Testis (tissue), 3 donors: ENCODE results near the gene SMIM3. TPM values are rescaled to one million over a fixed set of nuclear protein-coding genes. Genes with fewer than 3 reads are reported as not detected.

Source experiments
- DNase-seq: peaks from one replicate; pipeline ENCODE4 v3.0.0-alpha.2; 2019
- H3K27ac ChIP-seq, 2 donors: fragments of 200-600 bp; sonication (generic); one replicate each; pipeline ENCODE4 v1.5.1; 2019
- H3K27me3 ChIP-seq: fragments of 200-600 bp; sonication (generic); one replicate; pipeline ENCODE4 v1.5.1; 2019
- H3K36me3 ChIP-seq: fragments of 200-600 bp; sonication (generic); one replicate; pipeline ENCODE4 v1.5.1; 2017; ENCODE audit warnings: low read depth; ENCODE audit errors: missing control alignments
- H3K4me1 ChIP-seq: fragments of 200-600 bp; sonication (generic); one replicate; pipeline ENCODE4 v1.5.1; 2019
- H3K4me3 ChIP-seq, 2 donors: fragments of 200-600 bp; sonication (generic); one replicate each; pipeline ENCODE4 v1.5.1; 2017 to 2019
- H3K9me3 ChIP-seq: fragments of 200-600 bp; sonication (generic); one replicate; pipeline ENCODE4 v1.5.1; 2017
- POLR2A ChIP-seq: fragments of 450-650 bp; IDR thresholded peaks from one replicate; pipeline ENCODE4 v1.6.1; 2017; ENCODE audit warnings: antibody characterized with exemption, mild to moderate bottlenecking, moderate library complexity
- WGBS, 2 donors: methylation state at CpG; one replicate each; pipeline ENCODE4 v1.1.5; 2018; 5-methylcytosine and 5-hydroxymethylcytosine counted together
- intact Hi-C: fragments of 100-400 bp; cut with DNase I; formaldehyde crosslinking; loops from one replicate; pipeline ENCODE4 v1.15.1; 2023; ENCODE audit warnings: low total_unique reads
- polyA plus RNA-seq: library from polyadenylated mRNA; stranded (reverse); fragments of 350-450 nt; fragmentation: Illumina TruSeq; extraction: RNeasy Lipid Tissue Mini Kit (QIAGEN cat#74804); gene quantifications from one replicate; pipeline ENCODE4 v1.2.3, GENCODE V29; 2014; ENCODE audit warnings: low read depth, low replicate concordance; ENCODE audit not compliant: insufficient read depth
- total RNA-seq, 2 donors: library from RNA; depleted of rRNA; stranded (reverse); fragments of >200 nt; gene quantifications; one replicate each; pipeline ENCODE4 v1.2.3, GENCODE V29; 2016
- TF ChIP-seq, protein P1 (sequence below), 3 experiments: fragments of 450-650 bp in 2 of 3; fragments of 200-600 bp in 1 of 3; sonication (generic) in 1 of 3; IDR thresholded peaks; one replicate each; pipeline ENCODE4 v1.5.1; 2016 to 2019; ENCODE audit warnings: antibody characterized with exemption in 3 of 3, mild to moderate bottlenecking in 2 of 3, moderate library complexity in 1 of 3

Gene SMIM3
- total and polyA plus RNA-seq, 3 donors from 2014 or later = 8.1 to 8.8 (median 8.7) TPM

DNA sequence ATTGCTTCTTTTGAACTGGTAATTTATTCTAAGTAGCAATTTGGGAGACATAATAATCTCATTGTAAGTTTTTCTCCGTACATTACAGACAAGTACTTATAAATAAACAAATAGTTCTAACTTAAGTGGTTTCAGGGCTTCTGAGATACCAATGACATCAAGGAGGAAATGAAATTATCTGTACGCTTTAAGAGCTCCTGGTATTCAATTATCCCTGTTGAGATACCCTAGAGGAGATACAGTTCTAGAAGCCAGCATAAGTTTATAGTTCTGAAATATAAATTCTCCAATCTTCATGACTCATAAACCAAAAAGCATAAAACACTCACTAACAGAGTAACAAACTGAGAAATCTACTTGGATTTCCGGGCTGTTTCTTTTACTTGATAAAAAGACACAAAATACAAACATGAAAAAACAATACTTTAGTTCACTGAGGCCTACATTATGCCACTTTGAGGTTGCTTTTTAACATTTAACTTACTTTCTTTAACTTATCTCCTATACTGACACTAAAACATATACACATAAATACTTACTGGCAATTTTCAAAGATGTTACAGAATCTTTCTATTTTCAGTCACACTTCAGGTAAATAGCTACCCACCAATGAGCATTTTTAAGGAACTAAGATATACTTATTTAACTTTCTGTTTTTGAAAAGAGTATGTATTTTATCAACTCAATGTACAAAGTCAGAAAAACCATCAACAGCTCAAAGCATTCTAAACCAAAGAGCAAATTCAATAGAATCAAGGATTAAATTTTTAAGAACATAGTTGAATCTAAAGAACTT, 27.3 kb upstream of the SMIM3 start:
- no peak for DNase-seq
- Histone ChIP-seq H3K27me3 (no peaks in the 10 kb centered on the region), H3K36me3 (no peaks in the 10 kb centered on the region), H3K27ac (no peak overlapping the region), H3K4me1 (no peaks in the 10 kb centered on the region), H3K9me3 (no peaks in the 10 kb centered on the region), H3K4me3 (no peak overlapping the region)
- TF ChIP-seq, protein P1, sequence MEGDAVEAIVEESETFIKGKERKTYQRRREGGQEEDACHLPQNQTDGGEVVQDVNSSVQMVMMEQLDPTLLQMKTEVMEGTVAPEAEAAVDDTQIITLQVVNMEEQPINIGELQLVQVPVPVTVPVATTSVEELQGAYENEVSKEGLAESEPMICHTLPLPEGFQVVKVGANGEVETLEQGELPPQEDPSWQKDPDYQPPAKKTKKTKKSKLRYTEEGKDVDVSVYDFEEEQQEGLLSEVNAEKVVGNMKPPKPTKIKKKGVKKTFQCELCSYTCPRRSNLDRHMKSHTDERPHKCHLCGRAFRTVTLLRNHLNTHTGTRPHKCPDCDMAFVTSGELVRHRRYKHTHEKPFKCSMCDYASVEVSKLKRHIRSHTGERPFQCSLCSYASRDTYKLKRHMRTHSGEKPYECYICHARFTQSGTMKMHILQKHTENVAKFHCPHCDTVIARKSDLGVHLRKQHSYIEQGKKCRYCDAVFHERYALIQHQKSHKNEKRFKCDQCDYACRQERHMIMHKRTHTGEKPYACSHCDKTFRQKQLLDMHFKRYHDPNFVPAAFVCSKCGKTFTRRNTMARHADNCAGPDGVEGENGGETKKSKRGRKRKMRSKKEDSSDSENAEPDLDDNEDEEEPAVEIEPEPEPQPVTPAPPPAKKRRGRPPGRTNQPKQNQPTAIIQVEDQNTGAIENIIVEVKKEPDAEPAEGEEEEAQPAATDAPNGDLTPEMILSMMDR (IDR thresholded peaks at IDR 0.05) = no peak
- no peak for TF ChIP-seq POLR2A
- WGBS, 2 donors = 46 to 59% methylated on average over 3 of the region's 3 CpGs
- intact Hi-C loops = no loop called here

DNA sequence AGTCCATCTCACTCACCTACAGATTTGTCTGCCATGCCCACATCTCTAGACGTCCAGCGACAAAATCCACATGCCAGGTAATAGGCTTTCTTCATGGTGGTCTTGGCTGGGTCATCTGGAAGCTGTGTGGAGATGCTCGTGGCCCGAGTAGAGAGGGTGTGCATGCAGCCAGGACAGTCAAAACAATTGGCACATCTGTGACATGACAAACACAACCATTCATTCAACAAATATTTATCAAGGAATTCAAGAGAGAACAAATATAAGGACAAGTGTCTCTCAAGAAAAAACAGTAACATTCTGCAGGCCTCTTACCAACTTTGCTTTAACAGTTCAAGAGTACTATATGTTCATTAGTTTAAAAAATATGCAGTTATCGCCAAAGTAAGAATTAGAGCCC, 25.1 kb upstream of the SMIM3 start:
- intact Hi-C loops = no loop called here
- no peaks in the 10 kb centered on the region for H3K9me3 ChIP-seq
- TF ChIP-seq, protein P1 (IDR thresholded peaks at IDR 0.05) = no peak
- no peak for TF ChIP-seq POLR2A
- H3K4me3 ChIP-seq = no peak overlapping the region
- H3K27me3 ChIP-seq = no peaks in the 10 kb centered on the region
- 87 to 94% methylated on average over 5 of the region's 5 CpGs for WGBS, 2 donors
- no peak for DNase-seq
- H3K27ac ChIP-seq = no peak overlapping the region
- peaks cover 7% of the 10 kb centered on the region for H3K4me1 ChIP-seq
- H3K36me3 ChIP-seq = no peaks in the 10 kb centered on the region

DNA sequence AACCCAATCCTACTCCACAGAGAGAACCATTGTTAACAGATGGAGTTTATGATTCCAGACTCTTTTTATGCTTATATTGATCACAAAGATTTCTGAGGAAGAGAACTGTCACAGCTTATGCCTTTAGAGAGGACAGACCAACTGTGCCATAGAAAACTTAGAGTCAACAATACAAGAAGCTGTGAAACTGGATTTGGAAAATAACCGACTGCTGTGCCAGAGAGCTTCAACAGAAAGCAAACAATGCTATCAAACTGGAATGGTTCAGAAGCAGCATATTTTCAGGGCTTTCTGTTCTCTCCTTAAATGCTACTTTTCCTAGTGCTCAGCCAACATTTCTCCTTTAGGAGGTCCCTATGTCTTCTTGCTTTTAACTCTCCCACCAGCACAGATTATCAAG, 24.7 kb upstream of the SMIM3 start:
- 60 to 87% methylated on average over 1 of the region's 1 CpG for WGBS, 2 donors
- H3K27ac ChIP-seq = no peak overlapping the region
- no peaks in the 10 kb centered on the region for H3K9me3 ChIP-seq
- intact Hi-C loops = no loop called here
- no peak for TF ChIP-seq POLR2A
- TF ChIP-seq, protein P1 (IDR thresholded peaks at IDR 0.05) = no peak
- H3K27me3 ChIP-seq = no peaks in the 10 kb centered on the region
- no peak for DNase-seq
- peaks cover 7% of the 10 kb centered on the region for H3K4me1 ChIP-seq
- H3K36me3 ChIP-seq = no peaks in the 10 kb centered on the region
- no peak overlapping the region for H3K4me3 ChIP-seq

DNA sequence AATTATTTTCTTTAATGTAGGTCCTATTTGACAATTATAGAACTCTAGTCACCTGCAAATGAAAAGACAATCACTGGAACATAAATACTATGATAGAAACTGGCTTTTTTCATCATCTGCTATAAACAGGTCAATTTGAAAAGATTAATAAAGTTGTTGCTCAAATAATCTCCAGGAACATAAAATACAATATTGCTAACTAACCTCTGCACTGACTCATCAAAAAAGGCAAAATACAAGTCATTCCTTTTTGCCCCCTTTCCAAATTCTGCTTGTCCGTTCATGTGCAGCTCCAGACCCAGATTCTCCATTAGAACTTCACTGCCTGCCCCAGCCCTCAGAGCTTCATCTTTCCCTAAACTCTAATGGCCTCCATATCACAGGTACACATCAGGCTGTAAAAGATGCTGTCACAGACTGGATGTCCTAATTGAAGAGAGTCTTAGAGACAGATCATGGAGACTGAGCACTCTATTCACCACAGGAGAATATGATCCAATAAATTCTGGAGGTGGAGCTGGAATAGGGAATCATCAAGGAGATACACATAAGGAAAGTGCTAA, 21.4 kb upstream of the SMIM3 start:
- H3K4me3 ChIP-seq = no peak overlapping the region
- no peaks in the 10 kb centered on the region for H3K9me3 ChIP-seq
- intact Hi-C loops = no loop called here
- H3K4me1 ChIP-seq = peaks cover 7% of the 10 kb centered on the region
- TF ChIP-seq, protein P1 (IDR thresholded peaks at IDR 0.05) = no peak
- TF ChIP-seq POLR2A = no peak
- H3K27ac ChIP-seq = peak overlapping the region; percentile 99
- no peaks in the 10 kb centered on the region for H3K27me3 ChIP-seq
- no peaks in the 10 kb centered on the region for H3K36me3 ChIP-seq
- DNase-seq = no peak
- WGBS, 2 donors = 65 to 66% methylated on average over 1 of the region's 1 CpG

DNA sequence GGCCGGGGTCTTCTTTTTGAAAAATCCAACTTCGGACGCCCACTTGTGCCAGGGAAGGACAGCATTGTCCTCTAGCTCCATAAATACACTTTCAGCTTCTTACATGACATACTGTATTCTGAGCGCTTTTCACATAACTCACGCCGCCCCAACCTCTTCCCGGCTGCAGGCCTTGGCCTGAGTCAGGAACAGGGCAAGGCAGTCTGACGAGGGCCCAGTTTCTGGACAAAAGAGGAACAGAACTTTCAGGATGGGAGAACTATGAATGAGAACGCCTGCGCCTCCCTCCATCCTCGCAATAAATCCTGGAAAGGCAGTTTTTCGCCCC, 20.4 kb upstream of the SMIM3 start:
- peak overlapping the region; percentile 99 for H3K27ac ChIP-seq
- WGBS, 2 donors = 1 to 2% methylated on average over 12 of the region's 12 CpGs
- peaks cover 7% of the 10 kb centered on the region for H3K4me1 ChIP-seq
- peak overlapping the region; percentile 79 to 81 for H3K4me3 ChIP-seq
- intact Hi-C loops = no loop called here
- H3K36me3 ChIP-seq = no peaks in the 10 kb centered on the region
- TF ChIP-seq, protein P1 (IDR thresholded peaks at IDR 0.05) = no peak
- no peak for TF ChIP-seq POLR2A
- H3K27me3 ChIP-seq = no peaks in the 10 kb centered on the region
- no peak for DNase-seq
- no peaks in the 10 kb centered on the region for H3K9me3 ChIP-seq
